ENCODE measurements around the gene MRNIP. TPM values are rescaled to one million over a fixed set of nuclear protein-coding genes. Genes with fewer than 3 reads are reported as not detected.

The MRNIP gene
- total RNA-seq, 1 experiment from 2014 or later, result 15.9 TPM

GRCh38 chr5:179889885-179890284 lies 31.3 kb upstream of the MRNIP start:
- DNase-seq (ENCODE audit: low spot score), result no peak

GRCh38 chr5:179887802-179888201 lies 29.2 kb upstream of the MRNIP start:
- no peak for DNase-seq (ENCODE audit: low spot score)

DNA sequence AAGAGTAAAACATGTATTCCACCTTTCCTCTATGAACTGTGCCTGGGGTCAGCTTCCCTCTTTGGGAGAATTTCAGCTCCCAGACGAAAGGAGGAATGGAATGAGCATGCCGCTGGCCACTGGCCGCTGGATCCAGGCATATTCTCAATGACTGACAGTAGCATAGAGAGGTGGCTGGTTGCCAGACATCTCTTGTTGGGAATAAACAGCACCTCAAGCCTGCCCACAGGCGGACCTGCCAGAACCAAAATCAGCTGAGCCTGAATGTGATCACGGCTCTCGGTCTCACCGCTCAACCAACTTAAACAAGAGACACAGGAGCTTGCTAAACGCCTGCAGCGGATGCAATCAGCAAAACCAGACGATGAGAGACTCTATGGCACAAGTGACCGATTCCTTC lies 28.5 kb upstream of the MRNIP start:
- no peak for DNase-seq (ENCODE audit: low spot score)

DNA sequence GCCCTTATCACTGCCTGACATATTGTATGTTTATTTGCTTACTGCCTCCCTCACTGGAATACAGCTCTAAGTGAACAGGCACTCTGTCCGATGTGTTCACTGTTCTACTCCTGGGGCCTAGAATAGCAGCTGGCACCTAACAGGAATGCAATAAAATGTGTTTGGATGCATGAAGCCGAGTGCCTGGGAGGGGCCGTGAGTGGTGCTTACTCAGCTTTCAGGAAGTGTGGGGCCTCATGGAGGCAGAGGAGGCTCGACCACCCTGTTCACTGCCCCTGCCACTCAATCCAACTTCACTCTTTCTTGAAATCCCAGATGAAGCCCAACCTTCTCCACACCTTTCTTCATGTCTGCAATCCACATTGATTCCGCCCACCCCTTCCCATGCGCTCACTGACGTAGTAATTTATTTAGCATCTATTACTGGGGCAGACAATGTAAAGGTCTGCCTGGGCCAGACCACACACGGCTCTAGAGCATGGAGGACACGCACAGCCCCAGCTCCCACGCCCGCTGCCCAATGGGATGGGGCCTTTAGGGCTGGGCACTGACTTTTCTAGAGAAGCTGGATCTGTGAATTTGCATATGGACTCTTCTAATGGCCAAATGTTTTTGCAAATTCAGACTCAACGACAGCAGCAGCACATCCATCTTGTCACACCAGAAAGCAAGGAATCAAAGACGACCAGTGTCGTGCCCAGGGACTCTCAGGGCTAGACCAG lies 27.7 kb upstream of the MRNIP start:
- DNase-seq (ENCODE audit: low spot score), result no peak

DNA sequence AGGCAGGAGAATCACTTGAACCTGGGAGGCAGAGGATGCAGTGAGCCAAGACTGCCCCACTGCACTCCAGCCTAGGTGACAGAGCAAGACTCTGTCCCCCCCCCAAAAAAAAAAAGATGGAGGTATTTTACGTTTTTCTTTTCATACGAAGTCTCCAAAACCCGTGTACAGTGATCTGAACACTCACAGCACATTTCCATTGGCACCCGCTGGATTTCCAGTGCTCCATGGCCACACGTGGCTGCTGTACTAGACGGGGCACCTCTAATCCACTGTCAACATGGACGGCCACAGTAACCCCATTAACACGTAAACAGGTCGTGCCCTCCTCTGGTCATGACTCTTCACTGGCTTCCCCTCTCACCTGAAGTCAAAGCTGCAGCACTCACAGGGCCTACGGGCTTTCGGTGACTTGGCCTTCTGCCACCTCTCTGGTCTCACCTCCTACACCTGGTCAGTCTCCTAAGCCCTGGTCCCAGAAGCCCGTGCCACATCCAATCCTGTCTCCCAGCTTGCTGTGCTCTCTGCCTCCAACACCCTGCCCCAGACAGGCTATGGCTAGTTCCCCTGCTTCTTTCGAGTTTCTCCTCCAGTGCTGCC lies 27.0 kb upstream of the MRNIP start:
- no peak for DNase-seq (ENCODE audit: low spot score)

DNA sequence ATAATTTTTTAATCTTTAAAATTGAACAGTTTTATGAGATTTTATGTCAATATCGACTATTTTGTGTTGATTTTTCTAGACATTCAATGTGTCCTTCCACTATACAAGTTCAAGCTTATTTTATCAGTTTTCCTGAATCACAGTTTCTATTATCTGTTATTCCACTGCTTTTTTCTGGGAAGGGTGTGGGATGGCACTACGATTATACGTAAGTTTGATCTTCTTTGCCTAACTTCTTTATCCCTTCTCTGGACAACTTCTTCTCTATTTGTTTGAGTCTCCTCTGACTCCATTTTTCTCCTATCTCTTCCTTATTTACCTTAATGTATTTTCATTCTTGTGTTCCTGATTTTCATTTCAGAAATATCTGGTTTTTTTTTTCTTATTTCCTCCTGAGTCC lies 24.5 kb upstream of the MRNIP start:
- DNase-seq (ENCODE audit: low spot score), result no peak

DNA sequence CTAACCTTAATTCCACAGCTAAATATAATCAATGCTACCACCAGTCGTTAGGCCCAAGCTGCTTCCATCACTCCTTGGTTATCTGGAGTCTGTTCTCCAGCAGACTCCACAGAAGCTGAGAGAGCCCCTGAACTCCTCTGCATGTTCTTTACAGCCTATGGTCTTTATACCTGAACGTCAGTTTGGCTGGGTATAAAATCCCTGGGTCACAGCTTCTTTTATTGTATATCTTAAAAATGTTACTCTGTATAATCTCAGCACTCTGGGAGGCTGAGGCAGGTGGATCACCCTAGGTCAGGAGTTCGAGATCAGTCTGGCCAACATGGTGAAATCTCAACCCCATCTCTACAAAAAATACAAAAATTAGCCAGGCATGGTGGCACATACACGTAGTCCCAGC lies 23.7 kb upstream of the MRNIP start:
- DNase-seq (ENCODE audit: low spot score), result no peak

- no peak for DNase-seq (ENCODE audit: low spot score)
Observed at GRCh38 chr5:179880848-179881590, 22.4 kb upstream of the MRNIP start.

DNA sequence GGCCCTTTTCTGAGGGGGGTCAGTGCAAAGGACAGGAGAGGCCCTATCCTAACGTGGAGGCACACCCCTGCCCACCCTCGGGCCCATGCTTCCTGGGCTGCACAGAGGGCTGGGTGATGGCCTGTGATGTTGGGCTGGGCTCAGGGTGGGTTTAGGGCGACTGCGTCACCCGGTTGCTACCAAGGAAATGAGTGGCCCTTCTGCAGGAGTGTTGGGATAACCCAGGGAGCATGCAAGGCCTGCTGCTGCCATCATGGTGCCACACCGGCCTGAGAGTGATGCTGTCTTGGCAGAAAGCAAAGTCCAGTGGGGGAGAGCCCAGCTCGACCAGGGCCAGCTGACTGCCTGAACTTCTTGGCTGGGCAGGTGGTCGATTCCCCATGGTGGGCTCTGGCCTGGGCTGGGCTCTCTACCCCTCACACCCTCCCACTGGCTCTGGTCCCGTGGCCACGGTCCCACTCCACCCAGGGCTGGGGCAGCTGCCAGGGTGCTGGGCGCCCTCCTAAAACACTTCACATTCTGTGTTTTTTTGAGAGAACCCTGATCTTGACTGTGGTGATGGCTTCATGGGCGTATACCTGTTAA lies 21.5 kb upstream of the MRNIP start:
- no peak for DNase-seq (ENCODE audit: low spot score)

GRCh38 chr5:179879690-179880010 lies 21.0 kb upstream of the MRNIP start:
- no peak for DNase-seq (ENCODE audit: low spot score)

DNA sequence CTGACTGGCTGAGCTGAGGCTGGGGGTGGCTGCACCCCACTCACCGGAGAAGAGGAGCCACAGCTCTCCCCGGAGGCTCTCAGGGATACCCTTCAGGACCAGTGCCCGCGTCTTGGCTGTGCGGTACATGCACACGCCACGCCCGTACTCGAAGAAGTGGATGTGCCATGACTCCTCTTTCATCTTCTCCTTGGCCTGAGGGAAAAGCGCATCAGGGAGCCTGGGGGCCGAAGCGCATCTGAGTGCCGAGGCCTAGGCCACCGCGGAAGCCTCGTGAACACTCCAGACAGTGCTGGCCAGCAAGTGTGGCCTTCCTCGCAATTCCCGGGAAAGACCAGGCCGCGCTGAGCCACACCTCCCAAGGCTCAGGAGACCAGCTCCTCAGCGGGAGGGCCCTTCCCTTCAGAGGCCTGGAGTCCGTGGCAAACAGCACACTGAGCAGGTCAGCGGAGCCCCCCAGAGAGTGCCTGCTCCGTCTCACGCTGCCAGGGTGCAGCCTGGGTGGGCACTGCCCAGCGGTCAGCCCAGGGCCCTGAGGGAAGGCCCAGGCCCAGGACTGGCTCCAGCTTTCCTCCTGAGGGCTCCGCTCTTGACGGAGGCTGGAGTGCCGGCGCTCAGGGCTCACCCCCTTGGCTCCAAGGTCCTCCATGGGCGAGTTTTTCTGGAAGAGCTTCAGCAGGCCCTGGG lies 20.5 kb upstream of the MRNIP start:
- no peak for DNase-seq (ENCODE audit: low spot score)

- DNase-seq (ENCODE audit: low spot score), result peak; percentile 58
Observed at GRCh38 chr5:179878222-179879002, 19.8 kb upstream of the MRNIP start.

GRCh38 chr5:179876610-179876952 lies 18.0 kb upstream of the MRNIP start:
- DNase-seq (ENCODE audit: low spot score), result no peak

- no peak for DNase-seq (ENCODE audit: low spot score)
Observed at GRCh38 chr5:179875741-179876609, 17.4 kb upstream of the MRNIP start.

DNA sequence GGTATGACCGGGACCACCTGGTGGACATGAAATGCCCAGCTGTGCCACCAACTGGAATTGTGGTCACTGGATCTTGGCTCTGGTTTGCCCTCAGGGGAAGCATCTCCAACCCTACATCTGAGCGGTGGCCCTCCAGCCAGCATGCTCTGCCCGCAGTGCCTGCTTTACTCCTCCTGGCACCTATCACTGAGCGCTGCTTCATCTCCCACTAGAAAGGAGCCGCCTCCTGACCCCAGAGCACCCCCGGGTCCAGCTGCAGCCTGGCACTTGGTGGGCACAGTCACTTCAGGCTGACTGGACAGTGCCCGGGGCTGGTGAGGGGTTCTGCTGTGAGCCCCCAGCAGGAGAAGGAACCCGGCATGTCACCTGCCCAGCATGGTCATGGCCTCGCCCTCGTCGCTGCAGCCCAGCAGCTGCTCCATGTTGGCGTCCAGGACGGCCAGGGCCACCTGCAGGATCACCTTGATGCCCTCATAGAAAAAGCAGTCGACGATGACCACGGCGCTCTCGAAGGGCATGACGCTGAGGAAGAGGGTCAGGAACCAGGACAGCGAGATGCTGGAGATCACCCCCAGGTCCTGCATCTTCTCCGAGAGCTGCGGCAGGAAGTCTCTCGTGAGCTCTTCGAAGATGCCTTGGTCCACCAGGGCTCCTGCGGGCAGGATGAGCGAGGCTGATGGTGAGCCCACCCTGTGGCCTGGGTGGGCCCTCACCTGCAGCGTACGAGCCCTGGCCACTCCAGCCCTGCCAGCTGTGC lies 16.1 kb upstream of the MRNIP start:
- DNase-seq (ENCODE audit: low spot score), result no peak

- DNase-seq (ENCODE audit: low spot score), result no peak
Observed at GRCh38 chr5:179874136-179874535, 15.5 kb upstream of the MRNIP start.

DNA sequence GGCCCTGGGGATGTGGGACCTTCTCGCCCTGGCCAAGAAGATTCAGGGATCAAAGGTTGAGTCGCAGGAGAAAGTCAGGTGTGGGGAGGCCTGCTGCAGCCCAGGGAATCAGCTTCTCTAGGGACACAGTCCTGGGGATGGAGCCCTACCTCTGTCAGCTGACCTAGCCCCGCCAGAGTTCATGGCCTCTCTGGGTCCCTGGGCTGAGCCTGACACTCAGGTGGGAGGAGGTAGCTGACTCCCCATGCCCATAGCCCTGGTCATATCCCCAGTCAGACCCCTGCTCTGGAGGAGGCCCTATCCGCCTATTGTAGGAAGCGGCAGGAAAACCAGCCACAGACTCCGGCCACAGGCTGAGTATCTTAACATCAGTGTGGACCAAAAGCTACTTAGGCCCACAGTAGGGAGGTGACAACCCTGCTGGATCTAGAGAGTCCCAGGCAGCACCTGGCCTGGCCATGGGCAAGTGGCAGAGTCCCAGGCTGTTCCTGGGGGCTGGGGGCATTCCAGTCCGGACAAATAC lies 15.0 kb upstream of the MRNIP start:
- no peak for DNase-seq (ENCODE audit: low spot score)

DNA sequence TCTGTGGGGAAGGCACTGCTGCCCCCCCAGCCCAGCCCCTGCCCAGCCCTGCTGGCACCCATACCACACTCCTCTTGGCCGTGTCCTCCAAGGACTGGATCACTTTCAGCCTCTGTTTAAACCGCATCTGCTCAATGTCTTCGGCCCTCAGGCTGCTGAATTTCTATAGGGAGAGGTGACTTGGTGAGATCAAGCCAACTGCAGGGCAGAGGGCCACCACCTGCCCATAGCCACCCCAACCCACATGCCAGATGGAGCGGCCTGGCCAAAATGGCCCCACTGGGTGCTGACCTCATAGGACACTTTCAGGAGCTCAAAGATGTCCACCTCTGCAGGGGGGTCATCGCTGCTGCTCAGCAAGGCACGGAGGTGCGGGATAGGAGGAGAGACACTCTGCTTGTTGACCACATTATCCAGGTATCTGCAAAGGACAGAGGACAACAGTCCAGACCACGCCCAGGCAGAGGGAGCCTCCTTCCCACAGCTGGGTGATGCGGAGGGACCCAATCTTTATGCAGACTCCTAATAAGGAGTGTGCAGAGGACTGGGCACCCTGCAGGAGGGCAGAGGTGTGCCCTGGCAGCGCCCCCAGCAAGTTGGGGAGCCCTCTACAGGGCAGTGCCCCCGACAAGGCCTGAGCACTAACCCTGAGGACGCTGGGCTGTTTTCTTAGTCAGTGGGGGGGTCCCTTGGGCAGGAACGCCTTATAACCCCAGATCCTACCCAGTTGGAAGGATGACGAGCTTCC lies 14.4 kb upstream of the MRNIP start:
- DNase-seq (ENCODE audit: low spot score), result no peak

Measured in A172 (cell line).